Measurements from ENCODE around the gene BCS1L. TPM values are rescaled to one million over a fixed set of nuclear protein-coding genes. Genes with fewer than 3 reads are reported as not detected.

BCS1L gene
- total and polyA plus RNA-seq, 2 of the 8 experiments (the other 6 are each of a cell fraction or from before 2014, with no cell fraction given): 23.7 to 37.1 TPM

DNA sequence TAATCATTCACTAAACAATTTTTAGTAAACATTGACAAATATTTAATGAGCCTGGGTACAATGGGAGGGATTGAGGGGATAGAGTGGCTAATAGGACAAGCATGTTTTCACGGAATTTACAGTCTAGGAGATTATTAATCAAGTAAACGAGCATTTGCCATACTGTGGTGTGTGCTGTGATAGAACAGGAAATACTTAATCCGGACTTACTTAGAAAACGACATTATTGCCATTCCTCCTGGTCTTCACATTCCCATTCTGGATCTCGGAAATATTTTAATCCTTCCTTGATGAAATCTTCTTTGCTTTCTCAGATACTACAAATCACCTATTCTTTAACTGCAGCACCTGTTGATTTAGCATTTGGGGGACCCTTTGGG, 52.1 kb downstream of the BCS1L start:
- H4K8ac ChIP-seq (ENCODE audit: extremely low read depth, insufficient read depth, low read length): no peak overlapping the region
- H3K14ac ChIP-seq (ENCODE audit: insufficient read length): no peak overlapping the region
- H3K79me1 ChIP-seq (ENCODE audit: low read depth, low read length): peaks cover 7% of the 10 kb centered on the region; the same call in 1 of the 2 replicates
- H3K18ac ChIP-seq (ENCODE audit: extremely low read depth, low read length): no peak overlapping the region
- H3K36me3 ChIP-seq (ENCODE audit: control insufficient read depth in 2 of 4, insufficient read depth in 4 of 4, low read length in 3 of 4): peaks cover 0 to 6% (median 0%) of the 10 kb centered on the region in 4 experiments; a peak in 1 of 8 replicates
- peak overlapping the region in 2 of 4 experiments; percentile 6 to 71; a peak in 2 of 7 replicates for H3K9ac ChIP-seq (replicated peaks in 1 of 4; ENCODE audit: extremely low read depth in 1 of 4, low read depth in 3 of 4, low read length in 3 of 4)
- H2BK5ac ChIP-seq (ENCODE audit: low read depth, low read length): no peak overlapping the region
- H3K4me3 ChIP-seq (ENCODE audit: extremely low read depth in 1 of 4, insufficient read depth in 2 of 4, low read depth in 3 of 4, low read length in 4 of 4): peak overlapping the region; percentile 85 to 90 (median 89)
- peak overlapping the region; percentile 56 to 74 for H3K4me2 ChIP-seq (ENCODE audit: insufficient read depth in 1 of 2, low read depth in 2 of 2, low read length in 2 of 2)
- no peak overlapping the region for H3K56ac ChIP-seq (replicated peaks; ENCODE audit: insufficient read length, low read depth, low read length)
- 27% methylated on average over 5 of the region's 5 CpGs; no CpG with 5 or more reads in 1 of the 2 experiments for WGBS, 2 experiments (ENCODE audit: extremely low coverage in 1 of 2, insufficient coverage in 1 of 2, insufficient read length in 1 of 2, insufficient replicate concordance in 2 of 2, low coverage in 1 of 2, low lambda C conversion rate in 2 of 2, missing lambda C conversion rate in 1 of 2)
- H3K23ac ChIP-seq (ENCODE audit: insufficient read length): no peak overlapping the region
- peaks cover 4 to 46% of the 10 kb centered on the region in 2 experiments for H3K79me2 ChIP-seq (ENCODE audit: control insufficient read depth in 1 of 2, insufficient read depth in 2 of 2, low read length in 2 of 2)
- no peak overlapping the region for H3K4ac ChIP-seq (replicated peaks; ENCODE audit: insufficient read length, low read depth, low read length)
- no peaks in the 10 kb centered on the region for H3K9me3 ChIP-seq (ENCODE audit: insufficient read depth in 2 of 2, low read depth in 1 of 2, low read length in 1 of 2)
- no peak overlapping the region for H2BK15ac ChIP-seq (ENCODE audit: low read length)
- 0 out of 2 replicates have a peak, but pooled peaks cover 2% of the 10 kb centered on the region for H3K23me2 ChIP-seq (ENCODE audit: low read depth, low read length)
- no peak overlapping the region for H4K5ac ChIP-seq (ENCODE audit: insufficient read length, low read depth, low read length)
- H2BK20ac ChIP-seq (ENCODE audit: low read length): no peak overlapping the region
- POLR2A ChIA-PET (ENCODE audit: partially characterized antibody): interaction anchor here (0.9 to 2.3 kb wide), 6 partner anchors 9 to 110 kb away, joined by 3 to 14 read pairs (median 4); partner anchors contain the start of genes RNF25 and STK36
- H2BK120ac ChIP-seq (replicated peaks; ENCODE audit: low read depth, low read length): no peak overlapping the region
- H2BK12ac ChIP-seq (ENCODE audit: low read depth, low read length): no peak overlapping the region
- no peak overlapping the region for H3K27ac ChIP-seq (ENCODE audit: low read depth, low read length)
- FAIRE-seq (no peak), DNase-seq (ENCODE audit: low read depth in 1 of 2, low spot score in 2 of 2) (no peak)
- CTCF ChIA-PET (ENCODE audit: partially characterized antibody): interaction anchor here (0.6 to 2.7 kb wide), 9 partner anchors 9 to 138 kb away, joined by 3 to 17 read pairs (median 9); partner anchors contain the start of genes BCS1L, RNF25, STK36 and ZNF142
- H4K91ac ChIP-seq (replicated peaks; ENCODE audit: insufficient read length, low read length): no peak overlapping the region
- peaks cover 0 to 4% of the 10 kb centered on the region in 2 experiments for H4K20me1 ChIP-seq (replicated peaks in 1 of 2; ENCODE audit: control insufficient read depth in 1 of 2, insufficient read depth in 2 of 2, low read length in 2 of 2)
- H3K27me3 ChIP-seq (replicated peaks in 1 of 4; ENCODE audit: control insufficient read depth in 3 of 4, extremely low read depth in 1 of 4, insufficient read depth in 3 of 4, low read length in 3 of 4): no peaks in the 10 kb centered on the region
- no peak overlapping the region for H2AFZ ChIP-seq (ENCODE audit: low read length)
- H2AK5ac ChIP-seq (ENCODE audit: low read depth, low read length): no peak overlapping the region
- peaks cover 0 to 4% (median 1%) of the 10 kb centered on the region in 4 experiments; a peak in 4 of 7 replicates for H3K4me1 ChIP-seq (replicated peaks in 1 of 4; ENCODE audit: control insufficient read depth in 3 of 4, insufficient read depth in 4 of 4, low read length in 3 of 4)
- TF ChIP-seq FOSL1 (IDR thresholded peaks at IDR 0.05; ENCODE audit: insufficient read depth, low read depth, low read length) (no peak), GTF2F1 (IDR thresholded peaks at IDR 0.05; ENCODE audit: borderline replicate concordance, low read depth, low read length) (no peak), BRCA1 (IDR thresholded peaks at IDR 0.05; ENCODE audit: low read depth, low read length) (no peak), MAFK (IDR thresholded peaks at IDR 0.05; ENCODE audit: low read depth, low read length) (no peak), SP4 (IDR thresholded peaks at IDR 0.05; ENCODE audit: low read length) (no peak), CEBPB (IDR thresholded peaks at IDR 0.05; ENCODE audit: low read depth, low read length) (no peak), SAP30 (IDR thresholded peaks at IDR 0.05; ENCODE audit: insufficient read depth, insufficient replicate concordance, low read length) (no peak), BCL11A (IDR thresholded peaks at IDR 0.05; ENCODE audit: low read depth in 2 of 2, low read length in 2 of 2) (no peak), SIX5 (IDR thresholded peaks at IDR 0.05; ENCODE audit: low read depth, low read length) (no peak), HDAC6 (IDR thresholded peaks at IDR 0.05; ENCODE audit: low read depth, low read length) (no peak)
- TF ChIP-seq, protein P1, sequence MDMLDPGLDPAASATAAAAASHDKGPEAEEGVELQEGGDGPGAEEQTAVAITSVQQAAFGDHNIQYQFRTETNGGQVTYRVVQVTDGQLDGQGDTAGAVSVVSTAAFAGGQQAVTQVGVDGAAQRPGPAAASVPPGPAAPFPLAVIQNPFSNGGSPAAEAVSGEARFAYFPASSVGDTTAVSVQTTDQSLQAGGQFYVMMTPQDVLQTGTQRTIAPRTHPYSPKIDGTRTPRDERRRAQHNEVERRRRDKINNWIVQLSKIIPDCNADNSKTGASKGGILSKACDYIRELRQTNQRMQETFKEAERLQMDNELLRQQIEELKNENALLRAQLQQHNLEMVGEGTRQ (IDR thresholded peaks at IDR 0.05; ENCODE audit: low read length): no peak
- TF ChIP-seq, protein P2, sequence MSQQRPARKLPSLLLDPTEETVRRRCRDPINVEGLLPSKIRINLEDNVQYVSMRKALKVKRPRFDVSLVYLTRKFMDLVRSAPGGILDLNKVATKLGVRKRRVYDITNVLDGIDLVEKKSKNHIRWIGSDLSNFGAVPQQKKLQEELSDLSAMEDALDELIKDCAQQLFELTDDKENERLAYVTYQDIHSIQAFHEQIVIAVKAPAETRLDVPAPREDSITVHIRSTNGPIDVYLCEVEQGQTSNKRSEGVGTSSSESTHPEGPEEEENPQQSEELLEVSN (IDR thresholded peaks at IDR 0.05): no peak
